Inferior parietal cortex (tissue), 1 donor: Measurements from ENCODE around the gene DPYSL3.

Experiments
- DNase-seq: peaks from one replicate; pipeline ENCODE4 v3.0.0-alpha.2; 2016; ENCODE audit errors: extremely low spot score

The DPYSL3 gene

GRCh38 chr5:147439254-147439653 lies 70.6 kb downstream of the DPYSL3 start:
- DNase-seq, result no peak

DNA sequence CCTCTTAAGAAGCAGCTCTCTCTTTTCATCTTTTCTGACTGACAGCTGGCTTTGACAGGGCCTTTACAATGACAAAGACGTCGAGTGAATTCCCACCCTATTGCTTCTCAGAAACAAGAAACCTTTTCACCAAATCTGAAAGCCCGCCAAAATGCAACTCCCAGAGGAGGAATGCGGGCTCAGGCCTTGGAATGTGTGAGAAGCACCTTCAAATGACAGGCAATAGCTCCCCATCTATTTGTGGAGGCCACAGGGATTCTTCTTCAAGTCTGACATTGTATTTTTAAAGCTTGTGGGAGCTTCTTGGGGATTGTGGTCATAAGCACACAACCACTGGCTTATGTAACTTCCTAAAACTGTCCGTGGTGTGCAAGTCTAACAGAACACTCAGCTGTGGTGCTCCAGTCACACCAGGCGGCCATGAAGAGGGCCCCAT lies 72.7 kb downstream of the DPYSL3 start:
- no peak for DNase-seq

- no peak for DNase-seq
Measured at GRCh38 chr5:147436596-147436995, 73.3 kb downstream of the DPYSL3 start.

DNA sequence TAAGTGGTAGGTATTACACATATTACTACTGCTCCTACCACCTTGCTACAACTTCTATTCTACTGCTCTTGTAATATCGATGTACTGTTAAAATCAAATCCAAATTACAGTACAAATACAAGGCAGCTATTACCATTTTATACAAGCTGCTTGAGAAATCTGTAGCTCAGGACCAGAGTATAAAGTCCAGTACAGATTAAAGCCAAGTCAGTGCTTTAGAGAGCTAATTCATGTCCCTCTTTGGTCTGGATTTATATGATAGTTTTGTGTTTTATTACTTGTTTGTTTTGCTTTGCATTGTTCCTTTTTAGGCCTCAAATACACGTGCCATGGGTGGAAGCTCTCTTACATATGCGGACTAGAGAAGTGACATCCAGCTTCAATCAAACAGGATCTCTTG lies 75.8 kb downstream of the DPYSL3 start:
- DNase-seq, result no peak

DNA sequence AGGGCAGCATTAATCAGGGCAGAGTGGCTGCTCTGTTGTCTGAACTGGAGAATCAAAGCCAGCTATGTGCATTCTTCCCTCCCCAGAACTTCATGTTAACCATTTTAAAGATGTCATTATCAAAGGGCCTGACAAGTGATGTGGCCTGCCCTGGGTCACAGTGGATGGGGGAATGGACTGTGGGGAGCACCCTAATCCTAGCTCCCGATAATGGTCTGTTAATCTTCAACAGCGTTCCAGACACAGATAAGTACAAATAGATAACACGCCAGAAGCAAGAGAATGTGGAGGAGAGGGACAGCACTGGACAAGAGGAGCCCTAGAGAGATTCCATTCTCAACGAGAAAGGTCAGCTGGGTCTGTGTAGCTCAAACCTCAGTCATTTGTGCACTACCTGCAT lies 77.5 kb downstream of the DPYSL3 start:
- DNase-seq, result no peak

DNA sequence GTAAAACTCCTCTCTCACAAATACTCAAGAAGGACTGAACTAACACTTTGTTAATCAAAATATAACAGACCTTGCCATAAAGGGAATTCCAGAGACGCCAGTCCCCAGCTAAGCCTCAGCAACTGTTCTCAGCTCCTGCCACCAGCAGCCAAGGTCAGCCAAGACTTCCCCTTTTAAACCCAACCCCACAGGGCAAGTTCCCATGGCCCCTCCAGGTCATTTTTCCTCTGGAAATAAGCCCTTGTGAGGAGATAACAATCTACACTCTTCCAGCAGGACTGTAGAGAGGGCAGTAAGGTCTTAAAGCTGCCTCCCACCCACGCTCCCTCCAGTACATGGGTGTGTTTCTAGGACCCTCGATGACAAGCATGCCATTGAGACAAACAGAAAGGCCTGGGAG lies 78.3 kb downstream of the DPYSL3 start:
- no peak for DNase-seq

- DNase-seq, result no peak
Measured at GRCh38 chr5:147430628-147431027, 79.2 kb downstream of the DPYSL3 start.

DNA sequence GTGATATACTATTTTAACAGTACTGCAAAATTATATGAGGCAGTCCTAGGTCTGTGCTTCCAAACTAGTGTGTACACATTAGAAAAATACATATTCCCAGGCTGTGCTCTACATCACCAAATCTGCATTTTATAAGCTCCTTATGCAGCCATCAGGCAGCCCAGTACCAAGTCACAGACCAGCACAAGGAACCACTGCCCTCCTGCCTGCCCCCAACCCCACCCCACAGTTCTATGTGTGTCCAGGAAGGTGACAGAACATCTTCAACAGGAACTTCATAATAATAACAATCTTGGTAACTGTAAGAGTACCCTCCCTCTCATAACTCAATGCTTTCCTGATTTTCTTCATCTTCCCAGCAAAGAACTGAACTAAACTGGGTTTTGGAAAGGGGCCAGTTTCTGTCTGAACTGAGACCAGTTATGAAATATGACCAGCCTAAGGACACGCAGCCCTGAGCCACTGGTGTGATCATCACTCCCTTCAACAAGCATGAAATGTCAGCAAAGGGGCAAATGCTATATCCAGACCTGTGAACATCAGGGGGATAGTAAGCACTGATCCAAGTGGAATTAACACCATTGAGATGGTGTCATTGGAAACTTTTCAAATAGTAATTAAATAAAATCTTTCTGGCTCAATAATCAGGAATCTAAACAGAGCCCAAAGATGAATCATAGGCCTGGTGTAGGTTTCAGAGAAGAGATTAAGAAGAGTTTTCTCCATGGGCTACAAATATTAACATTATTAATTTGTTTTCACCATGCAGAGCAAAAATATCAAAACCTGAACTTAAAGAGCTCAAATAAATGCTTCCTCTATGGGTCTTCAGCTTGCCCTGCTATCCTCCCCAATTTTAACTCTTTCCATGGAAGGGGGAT lies 82.1 kb downstream of the DPYSL3 start:
- no peak for DNase-seq

DNA sequence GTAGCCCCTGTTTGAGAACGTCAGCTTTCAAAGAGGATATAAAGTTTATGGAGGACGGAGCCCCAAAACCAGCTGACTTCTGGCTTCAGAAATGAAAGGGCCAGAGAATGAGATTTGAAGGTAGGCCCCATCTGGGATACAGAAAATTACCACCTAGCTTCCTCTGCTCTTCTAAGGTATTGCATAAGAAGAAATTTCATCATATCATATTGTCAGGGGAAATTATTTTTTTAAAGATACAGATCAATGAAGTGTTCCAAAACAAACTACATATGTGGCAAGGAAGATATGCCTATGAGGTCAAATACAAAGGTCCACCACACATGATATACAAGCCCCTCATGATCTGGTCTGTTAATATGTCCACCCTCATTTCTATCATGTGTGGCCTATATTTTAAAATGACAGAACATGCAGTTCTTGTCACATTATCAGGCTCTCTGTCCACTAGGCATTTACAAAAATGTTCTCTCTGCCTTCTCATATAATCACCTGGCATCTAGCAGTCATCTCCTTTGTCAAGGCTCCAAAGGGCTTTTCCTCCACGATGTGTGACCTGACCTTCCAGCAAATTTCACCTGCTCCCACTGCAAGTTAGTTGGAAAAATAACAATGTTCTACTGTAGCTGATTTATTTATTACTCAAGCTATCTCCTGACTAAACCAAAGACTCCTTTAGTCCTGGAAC lies 83.1 kb downstream of the DPYSL3 start:
- no peak for DNase-seq

DNA sequence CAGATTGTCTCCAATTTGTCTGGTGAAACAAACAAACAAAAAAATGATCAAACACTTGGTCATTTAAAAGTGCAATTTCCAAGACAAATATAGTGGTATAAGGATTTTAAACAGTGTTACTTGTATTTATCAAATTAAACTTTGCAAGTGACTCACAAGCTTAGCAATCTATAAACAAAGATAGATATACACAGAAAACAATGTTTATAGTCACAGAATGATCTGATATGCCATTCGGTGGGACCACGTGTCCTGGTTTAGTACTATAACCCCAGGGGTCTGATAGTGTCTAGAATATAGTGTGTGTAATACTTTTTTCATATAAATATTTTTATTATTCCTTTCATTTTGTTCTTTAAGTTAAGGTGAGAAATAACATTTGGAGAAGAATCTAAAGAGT lies 91.3 kb downstream of the DPYSL3 start:
- DNase-seq, result no peak

DNA sequence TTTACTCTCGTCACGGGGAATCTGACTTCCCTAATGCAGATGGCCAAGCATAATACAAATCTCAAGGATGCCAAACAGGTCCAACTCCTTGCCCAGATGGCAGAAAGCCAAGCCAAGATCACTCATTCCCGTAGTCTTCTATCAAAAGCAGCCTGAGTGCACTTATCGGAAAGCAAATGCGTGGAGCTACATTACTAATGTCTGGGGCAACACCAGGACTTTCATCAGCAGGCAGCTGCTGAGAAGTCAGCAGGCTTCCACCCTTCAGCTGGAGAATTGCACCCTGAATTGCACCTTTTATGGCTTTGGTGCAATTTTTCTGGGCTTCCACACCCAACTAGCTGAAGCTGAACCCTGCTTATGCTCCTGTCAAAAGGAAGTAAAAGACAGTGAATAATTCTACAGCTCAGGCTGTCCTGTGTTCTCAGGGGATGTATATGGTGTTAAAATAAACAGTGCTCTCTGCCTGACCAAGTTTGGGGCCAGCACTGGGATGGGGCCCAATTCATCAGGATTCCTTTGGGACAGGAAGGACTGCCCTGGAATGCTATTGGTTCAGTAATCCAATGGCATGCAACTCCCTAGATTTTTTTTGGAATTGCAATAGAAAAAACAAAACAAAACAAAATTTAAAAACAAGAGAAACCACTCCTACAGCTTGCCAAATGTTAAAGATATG lies 92.6 kb downstream of the DPYSL3 start:
- no peak for DNase-seq

DNA sequence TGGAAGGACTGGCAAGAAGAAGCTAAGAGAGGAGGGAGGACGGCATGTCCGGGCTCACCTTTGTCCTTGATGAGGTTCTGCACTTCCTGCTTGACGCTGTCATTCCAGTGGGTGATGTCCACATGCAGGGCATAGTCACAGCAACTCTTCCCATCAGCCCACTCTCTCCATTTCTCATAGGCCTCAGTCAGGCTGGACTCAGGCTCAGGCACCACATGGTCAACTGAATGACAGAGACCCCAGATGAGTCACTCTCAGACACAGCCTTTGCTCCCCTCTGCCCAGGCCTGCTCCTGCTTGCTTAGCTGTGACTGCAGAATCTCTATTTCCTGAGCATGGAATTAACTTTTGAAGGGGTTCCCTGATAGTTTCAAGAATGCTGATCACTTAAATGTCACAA lies 94.2 kb downstream of the DPYSL3 start:
- DNase-seq, result no peak

DNA sequence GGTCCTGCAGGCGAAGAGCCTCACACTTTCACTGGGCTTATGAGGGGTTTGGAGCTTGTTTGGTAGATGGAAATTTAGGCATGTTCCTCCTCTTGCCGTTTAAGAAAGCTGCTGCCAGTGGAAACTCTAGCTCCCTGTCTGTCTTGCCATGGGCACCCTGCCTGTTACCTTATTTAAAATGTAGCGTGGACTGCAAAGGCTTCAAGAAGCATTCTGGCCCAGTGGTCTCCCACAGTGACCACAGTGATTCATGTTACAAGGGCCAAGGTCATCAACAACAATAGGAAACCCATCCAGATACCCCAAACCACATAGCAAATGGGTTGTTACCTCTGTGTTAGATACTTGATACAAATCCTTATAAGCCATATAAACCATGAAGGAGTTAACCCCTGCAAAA lies 96.6 kb downstream of the DPYSL3 start:
- DNase-seq, result no peak

GRCh38 chr5:147412561-147412960 lies 97.3 kb downstream of the DPYSL3 start:
- DNase-seq, result no peak

- no peak for DNase-seq
Measured at GRCh38 chr5:147411359-147412319, 98.2 kb downstream of the DPYSL3 start.

- DNase-seq, result no peak
Measured at GRCh38 chr5:147410496-147411358, 99.1 kb downstream of the DPYSL3 start.

- DNase-seq, result no peak
Measured at GRCh38 chr5:147408980-147409379, 100.9 kb downstream of the DPYSL3 start.

GRCh38 chr5:147407094-147407681 lies 102.7 kb downstream of the DPYSL3 start:
- no peak for DNase-seq

DNA sequence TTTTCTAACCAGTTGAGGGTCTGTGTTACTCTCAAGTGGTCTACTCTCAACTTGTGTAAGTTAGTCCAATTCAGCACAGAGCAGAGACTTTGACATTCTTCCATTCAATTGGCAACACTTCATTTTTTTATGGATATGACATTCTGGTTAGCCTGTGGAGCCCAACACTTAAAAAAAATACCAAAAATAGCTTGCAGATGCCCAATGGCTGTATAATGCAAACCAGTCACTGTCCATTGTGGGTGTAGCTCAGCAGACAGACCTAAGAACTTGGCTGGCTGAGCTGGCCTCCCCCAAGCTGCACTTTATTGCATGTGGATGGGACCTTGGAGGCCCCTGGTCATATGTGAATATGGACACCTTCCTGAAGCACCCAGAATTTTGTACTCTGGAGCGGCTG lies 103.2 kb downstream of the DPYSL3 start:
- DNase-seq, result no peak

DNA sequence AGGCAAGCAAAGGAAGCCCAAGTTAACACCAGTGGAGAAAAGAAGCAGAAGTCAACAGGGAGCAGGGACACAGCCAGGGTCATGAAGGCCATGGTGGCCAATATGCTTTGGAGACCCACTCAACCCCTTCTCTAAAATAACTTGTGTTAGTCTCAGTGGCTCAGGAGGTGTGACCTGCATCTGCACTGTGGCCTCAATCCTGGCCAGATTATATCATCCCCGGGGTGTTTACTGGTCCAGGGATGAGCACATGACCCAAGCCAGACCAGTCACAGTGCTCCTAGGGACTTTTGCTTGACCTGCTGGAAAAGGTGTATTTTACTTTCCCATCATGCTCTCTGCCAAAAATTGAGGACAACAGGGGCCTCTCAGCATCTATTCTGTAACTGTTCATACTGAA lies 105.2 kb downstream of the DPYSL3 start:
- no peak for DNase-seq
